ENCODE measurements around the gene MYO7B.
A peak's percentile ranks its signal among the peaks of the same experiment; 100 is the strongest.

The MYO7B gene

GRCh38 chr2:127652786-127653357 is 117.4 kb downstream of the MYO7B start:
- DNase-seq: no peak

GRCh38 chr2:127653421-127654083 is 118.1 kb downstream of the MYO7B start:
- DNase-seq: no peak

DNA sequence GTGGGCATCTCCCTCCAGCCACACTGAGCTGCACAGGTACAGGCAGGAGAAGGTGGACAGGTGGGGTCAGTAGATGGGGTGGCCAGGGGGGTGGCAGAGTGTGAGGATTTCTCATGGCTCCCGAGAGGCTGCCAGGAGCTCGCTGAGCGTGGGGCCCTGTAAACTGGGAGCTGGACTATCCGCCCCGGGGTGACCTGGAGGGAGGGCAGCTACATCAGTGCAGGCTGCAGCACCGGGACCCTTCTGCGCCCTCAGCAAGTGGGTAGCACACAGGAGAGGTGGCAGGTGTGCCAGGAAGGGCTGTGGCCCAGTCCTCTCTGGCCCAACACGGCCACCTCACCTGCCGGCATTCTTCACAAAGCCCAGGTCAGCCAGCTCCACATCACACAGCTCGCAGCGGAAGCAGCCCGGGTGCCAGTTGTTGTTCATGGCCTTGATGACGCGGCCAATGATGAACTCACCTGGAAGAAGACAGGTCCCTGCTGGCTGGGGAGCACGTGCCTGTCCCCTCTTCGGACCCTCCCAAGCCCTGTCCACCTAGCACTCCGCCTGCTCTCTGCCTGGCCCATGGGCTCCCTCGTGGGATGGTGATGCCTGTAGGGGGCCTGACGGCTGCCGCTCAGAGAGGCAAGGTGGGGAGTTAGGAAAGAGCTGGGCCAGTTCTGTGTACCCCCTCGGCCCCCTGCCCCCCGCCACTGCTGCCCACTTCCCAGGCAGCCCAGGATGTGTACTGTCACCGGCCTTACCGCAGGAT is 118.8 kb downstream of the MYO7B start:
- no peak for DNase-seq

DNA sequence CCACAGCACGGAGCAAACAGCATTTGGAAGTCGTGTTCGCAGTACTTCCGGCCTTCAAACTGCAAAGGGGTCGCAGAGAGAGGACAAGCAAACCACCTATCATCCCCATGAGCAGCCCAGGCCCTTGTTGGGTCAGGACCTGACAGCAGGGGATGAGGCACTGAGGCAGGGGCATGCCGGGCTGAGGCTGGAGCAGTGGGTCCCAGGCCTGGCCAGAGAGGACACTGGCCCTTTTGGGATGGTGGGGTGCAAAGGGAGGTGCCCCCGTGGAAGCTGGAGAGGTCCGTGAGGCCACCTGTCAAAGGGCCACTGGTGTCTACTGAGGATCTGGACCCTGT is 119.3 kb downstream of the MYO7B start:
- no peak for DNase-seq

GRCh38 chr2:127655209-127656073 is 120.0 kb downstream of the MYO7B start:
- no peak for DNase-seq

DNA sequence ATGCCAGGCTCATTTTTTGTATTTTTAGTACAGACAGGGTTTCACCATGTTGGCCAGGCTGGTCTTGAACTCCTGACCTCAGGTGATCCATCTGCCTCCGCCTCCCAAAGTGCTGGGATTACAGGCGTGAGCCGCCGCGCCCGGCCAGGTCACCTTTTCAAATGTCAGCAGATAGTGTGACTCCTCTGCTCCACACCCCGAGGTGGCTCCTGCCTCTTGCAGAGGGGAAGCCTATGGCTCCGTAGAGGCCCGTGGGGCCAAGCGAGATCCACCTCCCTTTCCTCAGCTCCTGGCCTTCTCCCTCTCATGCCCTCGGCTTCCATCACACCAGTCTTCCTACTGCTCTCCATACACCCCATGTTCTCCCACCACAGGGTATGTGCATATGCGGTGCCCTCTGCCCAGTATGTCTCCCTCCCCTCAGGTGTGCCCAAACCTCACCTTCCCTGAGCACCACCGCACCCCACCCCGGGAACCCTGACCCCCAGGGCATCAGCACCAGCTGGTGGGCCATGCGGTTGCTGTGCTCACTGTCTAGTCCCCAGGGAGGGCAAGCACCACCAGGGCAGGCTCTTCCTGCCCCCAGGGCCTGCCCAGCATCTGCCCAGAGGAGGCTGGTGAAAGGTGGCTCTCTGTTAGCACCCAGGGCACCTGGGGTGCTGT is 121.2 kb downstream of the MYO7B start:
- DNase-seq: no peak

- DNase-seq: no peak
Measured at GRCh38 chr2:127657232-127657595, 121.7 kb downstream of the MYO7B start.

DNA sequence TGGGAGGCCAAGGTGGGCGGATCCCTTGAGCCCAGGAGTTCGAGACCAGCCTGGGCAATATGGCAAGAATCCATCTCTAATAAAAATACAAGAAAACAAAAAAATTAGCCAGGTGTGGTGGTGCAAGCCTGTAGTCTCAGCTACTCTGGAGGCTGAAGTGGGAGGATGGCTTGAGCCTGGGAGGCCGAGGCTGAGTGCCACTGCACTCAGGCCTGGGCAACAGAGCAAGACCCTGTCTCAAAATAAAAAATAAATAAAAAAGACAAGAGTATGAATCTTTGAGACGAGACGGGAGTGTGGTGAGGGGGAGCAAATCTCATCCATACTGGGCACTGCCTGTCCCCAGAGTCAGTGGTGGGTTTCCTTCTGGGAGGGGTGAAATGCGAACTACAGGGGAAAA is 122.7 kb downstream of the MYO7B start:
- no peak for DNase-seq

- DNase-seq: no peak
Measured at GRCh38 chr2:127658641-127659407, 123.3 kb downstream of the MYO7B start.

GRCh38 chr2:127659408-127660290 is 124.2 kb downstream of the MYO7B start:
- DNase-seq: no peak

DNA sequence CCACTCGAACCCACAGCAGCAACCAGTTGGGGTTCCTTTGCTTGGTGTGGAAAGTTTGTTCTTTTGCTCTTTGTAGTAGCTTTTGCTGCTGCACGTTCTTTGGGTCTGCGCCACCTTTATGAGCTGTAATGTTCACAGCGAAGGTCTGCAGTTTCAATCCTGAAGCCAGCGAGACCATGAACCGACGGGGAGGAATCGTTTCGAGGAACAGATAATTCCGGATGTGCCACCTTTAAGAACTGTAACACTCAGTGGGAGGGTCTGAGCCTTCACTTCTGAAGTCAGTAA is 124.8 kb downstream of the MYO7B start:
- DNase-seq: no peak

DNA sequence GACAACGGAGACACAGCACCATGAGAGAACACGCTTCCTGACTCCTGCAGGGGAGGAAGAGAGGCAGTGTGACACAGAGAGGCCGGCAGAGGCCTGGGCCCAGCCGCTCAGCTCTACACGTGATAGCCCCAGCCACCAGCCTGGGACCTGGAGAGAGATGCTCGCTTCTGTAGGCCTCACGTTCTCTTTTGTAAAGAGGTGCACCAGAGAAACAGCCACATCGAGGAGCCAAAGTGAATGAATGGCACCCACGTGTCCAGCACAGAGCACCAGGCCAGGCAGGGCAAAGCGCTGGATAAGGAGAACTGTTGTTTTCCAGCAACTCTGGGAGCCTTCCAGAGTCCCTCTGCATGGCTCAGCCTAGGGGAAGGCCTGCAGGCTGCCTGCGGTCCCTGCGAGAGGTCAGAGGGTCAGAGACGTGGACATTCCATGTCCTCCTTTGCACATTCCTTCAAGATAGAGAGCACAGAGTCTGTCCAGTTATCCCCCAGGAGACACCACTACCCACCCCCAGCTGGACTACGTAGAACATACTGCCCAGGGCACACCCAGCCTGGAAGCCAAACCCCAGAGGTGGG is 125.7 kb downstream of the MYO7B start:
- DNase-seq: peak; percentile 19 to 54

DNA sequence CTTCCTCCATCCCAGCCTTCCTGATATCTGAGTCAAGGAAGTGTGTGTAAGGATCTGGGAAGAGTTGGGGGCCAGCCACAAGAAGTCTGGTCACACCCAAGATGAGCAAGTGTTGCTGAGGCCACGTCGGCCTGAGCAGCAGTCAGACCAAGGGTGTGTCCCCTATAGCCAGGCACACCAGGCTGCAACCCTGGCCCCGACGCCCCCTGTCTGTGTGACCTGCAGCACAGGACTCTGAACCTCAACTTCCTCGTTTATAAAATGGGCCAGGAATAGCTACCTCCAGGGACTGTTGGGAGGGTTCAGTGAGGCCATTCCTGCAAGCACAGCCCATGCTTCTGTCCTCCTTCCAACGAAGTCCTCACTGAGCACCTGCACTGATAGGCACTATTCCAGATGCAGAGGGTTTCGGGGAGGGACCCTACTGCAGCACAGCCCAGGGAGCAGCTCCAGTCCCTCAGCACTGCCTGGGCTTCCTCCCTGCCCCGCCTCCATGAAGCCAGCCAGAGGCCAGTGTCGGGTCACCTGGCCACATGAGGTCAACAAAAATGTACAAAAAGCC is 126.5 kb downstream of the MYO7B start:
- DNase-seq: no peak

DNA sequence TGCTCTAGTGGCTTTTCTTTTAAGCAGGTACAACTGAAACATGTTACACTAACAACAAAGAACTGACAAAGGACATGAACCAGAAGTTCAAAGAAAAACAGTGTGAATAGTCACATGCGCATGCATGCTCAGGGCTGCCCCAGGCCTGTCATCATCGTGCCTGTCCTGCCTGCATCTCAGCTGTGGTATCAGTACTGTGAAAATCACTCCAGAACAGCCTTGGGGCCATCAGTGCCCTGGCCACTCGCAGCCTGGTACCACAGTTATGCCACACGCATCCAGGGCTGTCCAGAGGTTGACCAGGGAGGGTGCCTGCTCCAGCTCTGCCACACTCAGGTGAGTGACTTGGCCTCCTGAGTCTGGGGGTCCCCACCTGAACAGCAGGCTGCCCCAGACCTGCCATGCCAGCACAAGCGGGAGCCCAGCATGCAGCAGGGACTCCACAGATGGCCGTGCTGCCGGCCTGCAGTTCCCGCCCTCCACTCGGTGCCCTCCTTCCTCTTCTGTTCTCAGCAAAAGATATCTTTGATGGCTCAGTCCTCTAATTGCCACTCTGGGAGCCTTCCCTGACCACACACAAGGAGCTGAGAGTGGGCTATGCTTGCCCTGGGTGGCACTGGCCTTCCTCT is 127.6 kb downstream of the MYO7B start:
- no peak for DNase-seq

DNA sequence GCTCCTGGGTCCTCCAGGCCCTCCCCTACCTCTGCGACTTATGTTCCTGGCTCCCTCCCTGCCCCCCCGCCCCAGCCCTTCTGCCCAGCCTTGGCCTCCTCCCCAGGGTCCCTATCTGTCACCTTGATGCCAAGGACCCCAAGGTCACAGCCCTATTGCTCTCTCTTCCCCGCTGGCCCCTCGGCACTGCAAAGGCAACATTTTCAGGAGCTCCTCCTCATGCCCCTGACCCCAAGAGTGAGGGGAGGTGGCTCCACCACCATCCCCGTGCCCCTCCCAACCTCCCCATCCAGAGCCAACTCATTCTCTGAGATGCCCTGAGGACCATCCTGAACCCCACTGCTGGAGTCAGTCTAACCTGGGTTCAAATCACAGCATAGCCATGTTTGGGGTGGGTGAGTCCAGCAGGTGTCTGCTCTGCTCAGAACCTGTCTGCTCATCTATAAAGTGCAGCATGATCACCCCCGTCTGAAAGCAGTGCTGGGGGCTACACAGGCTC is 128.1 kb downstream of the MYO7B start:
- no peak for DNase-seq

GRCh38 chr2:127664065-127664894 is 128.8 kb downstream of the MYO7B start:
- DNase-seq: no peak

- no peak for DNase-seq
Measured at GRCh38 chr2:127664895-127665225, 129.4 kb downstream of the MYO7B start.

DNA sequence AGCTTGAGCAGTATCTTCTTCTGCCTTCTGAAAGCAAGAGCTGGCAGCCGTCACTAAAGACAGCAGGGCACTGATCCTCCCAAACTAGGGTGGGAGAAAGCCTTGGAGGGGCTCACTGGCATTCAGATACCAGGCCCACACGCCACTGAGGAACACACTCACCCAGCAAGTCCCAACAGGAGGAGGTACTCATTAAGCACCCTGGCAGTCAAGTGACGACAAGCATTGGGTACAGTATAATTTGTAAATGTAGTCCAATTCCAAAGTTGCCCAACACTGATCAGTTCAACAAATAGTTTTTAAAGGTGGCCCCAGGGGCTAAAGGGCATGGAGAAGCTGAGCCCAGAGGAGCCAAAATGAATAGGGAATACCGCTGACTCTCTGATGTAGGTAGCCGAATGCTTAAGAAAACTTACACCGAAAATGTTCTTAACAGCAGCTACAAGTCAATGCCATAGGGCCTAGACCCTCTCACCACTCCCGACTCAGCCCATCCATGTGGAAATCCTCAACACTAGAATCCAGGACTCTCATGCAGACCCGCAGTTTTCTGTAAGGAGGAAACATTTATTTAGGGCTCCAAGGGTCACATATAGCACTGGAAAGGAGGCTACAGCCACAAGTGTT is 129.9 kb downstream of the MYO7B start:
- no peak for DNase-seq

- no peak for DNase-seq
Measured at GRCh38 chr2:127669056-127669455, 133.6 kb downstream of the MYO7B start.
